AG04450 (cell line): ENCODE data around the gene GRM4. TPM values are rescaled to one million over a fixed set of nuclear protein-coding genes. Genes with fewer than 3 reads are reported as not detected.

Experiments
- CTCF ChIA-PET: fragments of 300-600, 350-600 bp; formaldehyde crosslinking; extraction: SDS; loops from one replicate; lab custom pipeline; 2022; ENCODE audit warnings: antibody characterized with exemption, inconsistent platforms; lab: Charles Lee
- POLR2A ChIA-PET: fragments of 350-600 bp; formaldehyde crosslinking; extraction: SDS; loops from one replicate; lab custom pipeline; 2021; ENCODE audit warnings: antibody characterized with exemption, inconsistent platforms; lab: Yijun Ruan, JAX
- DNase-seq: peaks from one replicate; pipeline ENCODE4 v3.0.0-alpha.2; 2011; ENCODE audit warnings: low read depth, low spot score
- H3K27ac ChIP-seq: one replicate; pipeline ENCODE4 v1.5.1; 2012; ENCODE audit warnings: low read depth, low read length, control low read depth
- H3K27me3 ChIP-seq: one replicate; pipeline ENCODE4 v1.6.0; 2012; ENCODE audit warnings: low read length; ENCODE audit not compliant: control insufficient read depth, insufficient read depth
- H3K4me3 ChIP-seq: 2 replicates; pipeline ENCODE4 v1.5.1; 2011; ENCODE audit warnings: mild to moderate bottlenecking, low read depth, low read length, control low read depth
- H3K9me3 ChIP-seq: 2 replicates; pipeline ENCODE4 v1.5.1; 2012; ENCODE audit warnings: low read length; ENCODE audit not compliant: control insufficient read depth, insufficient read depth
- polyA plus RNA-seq: library from polyadenylated mRNA; depleted of rRNA; stranded (reverse); fragments of >200 nt; gene quantifications from 2 replicates; pipeline ENCODE4 v1.2.3, GENCODE V29; 2011
- TF ChIP-seq, protein P1 (sequence below): IDR thresholded peaks from 2 replicates; pipeline ENCODE4 v1.5.1; 2011; ENCODE audit warnings: low read depth, low read length, control low read depth, inconsistent platforms

GRM4 gene
- polyA plus RNA-seq, 1 experiment: not detected

DNA sequence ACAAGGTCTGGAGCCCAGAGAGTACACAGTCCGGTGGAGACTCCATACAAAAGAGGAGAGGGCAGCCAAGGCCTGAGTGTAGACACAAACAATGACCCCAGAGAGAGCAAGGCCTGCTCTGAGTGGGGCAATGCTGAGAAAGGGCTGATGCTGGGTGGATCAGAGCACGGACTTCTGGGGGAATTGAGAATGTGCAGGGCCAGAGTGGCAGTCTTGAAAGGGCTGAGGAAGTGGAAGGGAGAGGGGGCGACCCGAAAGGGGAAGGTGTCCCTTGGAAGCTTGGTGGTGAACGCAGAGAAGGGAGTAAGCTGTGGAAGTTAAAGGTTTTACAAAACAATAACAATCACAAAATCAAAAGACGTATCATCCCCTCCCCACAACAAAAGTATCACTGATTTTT lies 12.0 kb upstream of the GRM4 start:
- CTCF ChIA-PET: interaction anchor here (1.0 to 2.2 kb wide), 4 partner anchors 103 to 414 kb away, joined by 3 to 8 read pairs (median 4); no protein-coding TSS in a partner anchor

DNA sequence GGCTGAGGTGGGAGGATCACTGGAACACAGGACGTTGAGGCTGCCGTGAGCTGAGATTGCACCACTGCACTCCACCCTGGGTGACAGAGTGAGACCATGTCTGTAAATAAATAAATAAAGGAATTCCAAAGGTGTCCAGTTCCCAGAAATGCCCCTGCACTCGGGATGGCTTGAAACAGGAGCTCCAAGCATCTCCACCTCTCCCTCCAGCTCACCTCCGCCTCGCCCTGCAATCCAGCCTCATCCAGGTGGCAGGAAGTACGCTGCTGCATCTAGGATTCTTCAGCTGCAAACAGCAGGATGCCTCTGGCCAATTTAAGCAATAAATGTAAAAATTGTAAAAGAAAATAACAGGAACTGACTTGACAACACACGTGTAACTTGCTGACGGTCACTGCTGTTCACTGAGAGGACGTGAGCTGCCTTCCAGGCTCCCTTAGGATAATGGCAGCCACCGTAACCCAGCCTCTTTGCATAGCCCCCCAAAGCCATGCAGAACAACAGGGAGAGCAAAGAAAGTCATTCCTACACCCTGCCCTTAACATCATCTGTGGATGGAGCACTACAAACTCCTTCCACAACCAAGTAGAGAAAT lies 11.4 kb upstream of the GRM4 start:
- H3K9me3 ChIP-seq: peaks cover 24% of the 10 kb centered on the region
- peaks cover 30% of the 10 kb centered on the region for H3K27me3 ChIP-seq
- no peak overlapping the region for H3K27ac ChIP-seq
- ChIA-PET POLR2A (no interaction called here), CTCF (interaction anchor here (1.0 to 5.8 kb wide), 3 partner anchors 102 to 446 kb away, joined by 3 to 51 read pairs (median 8); partner anchors contain the start of gene UQCC2)
- DNase-seq: no peak
- TF ChIP-seq, protein P1, sequence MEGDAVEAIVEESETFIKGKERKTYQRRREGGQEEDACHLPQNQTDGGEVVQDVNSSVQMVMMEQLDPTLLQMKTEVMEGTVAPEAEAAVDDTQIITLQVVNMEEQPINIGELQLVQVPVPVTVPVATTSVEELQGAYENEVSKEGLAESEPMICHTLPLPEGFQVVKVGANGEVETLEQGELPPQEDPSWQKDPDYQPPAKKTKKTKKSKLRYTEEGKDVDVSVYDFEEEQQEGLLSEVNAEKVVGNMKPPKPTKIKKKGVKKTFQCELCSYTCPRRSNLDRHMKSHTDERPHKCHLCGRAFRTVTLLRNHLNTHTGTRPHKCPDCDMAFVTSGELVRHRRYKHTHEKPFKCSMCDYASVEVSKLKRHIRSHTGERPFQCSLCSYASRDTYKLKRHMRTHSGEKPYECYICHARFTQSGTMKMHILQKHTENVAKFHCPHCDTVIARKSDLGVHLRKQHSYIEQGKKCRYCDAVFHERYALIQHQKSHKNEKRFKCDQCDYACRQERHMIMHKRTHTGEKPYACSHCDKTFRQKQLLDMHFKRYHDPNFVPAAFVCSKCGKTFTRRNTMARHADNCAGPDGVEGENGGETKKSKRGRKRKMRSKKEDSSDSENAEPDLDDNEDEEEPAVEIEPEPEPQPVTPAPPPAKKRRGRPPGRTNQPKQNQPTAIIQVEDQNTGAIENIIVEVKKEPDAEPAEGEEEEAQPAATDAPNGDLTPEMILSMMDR: no peak
- no peak overlapping the region for H3K4me3 ChIP-seq

More for the DNA sequence above, 12.0 kb upstream of the GRM4 start:
- POLR2A ChIA-PET: no interaction called here
- no peak overlapping the region for H3K4me3 ChIP-seq
- peaks cover 24% of the 10 kb centered on the region for H3K9me3 ChIP-seq
- H3K27me3 ChIP-seq: peaks cover 28% of the 10 kb centered on the region
- TF ChIP-seq, protein P1: no peak
- DNase-seq: no peak
- no peak overlapping the region for H3K27ac ChIP-seq

DNA sequence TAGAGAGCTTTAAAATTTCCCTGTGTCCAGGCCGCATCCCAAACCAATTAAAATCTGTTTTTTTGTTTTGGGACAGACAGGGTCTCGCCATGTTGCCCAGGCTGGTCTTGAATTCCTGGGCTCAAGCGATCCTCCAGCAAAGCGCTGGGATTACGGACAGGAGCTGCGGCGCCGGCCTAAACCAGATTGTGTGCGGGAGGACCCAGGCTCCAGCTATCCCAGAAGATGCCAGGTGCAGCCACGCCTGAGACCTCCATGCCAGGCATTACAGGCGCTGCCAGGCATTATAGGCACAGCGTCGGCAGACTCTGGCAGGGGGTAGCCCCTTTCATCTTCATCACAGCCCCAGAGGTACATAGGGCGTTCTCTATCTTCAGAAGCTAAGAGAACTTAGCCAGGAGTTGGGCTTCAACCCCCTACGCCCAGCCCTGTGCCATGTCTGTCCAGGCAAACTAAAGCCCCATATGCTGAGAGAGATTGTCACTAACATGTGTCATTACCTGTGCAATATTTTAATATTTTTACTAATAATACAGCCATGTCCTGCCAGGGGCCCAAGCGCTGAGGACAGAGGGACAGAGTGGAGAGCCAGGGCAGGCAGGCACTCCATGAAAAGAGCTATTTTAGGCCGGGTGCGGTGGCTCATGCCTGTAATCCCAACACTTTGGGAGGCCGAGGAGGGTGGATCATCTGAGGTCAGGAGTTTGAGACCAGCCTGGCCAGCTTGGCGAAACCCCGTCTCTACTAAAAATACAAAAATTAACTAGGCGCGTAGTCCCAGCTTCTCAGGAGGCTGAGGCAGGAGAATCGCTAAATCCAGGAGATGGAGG lies 9.8 kb upstream of the GRM4 start:
- CTCF ChIA-PET: interaction anchor here (0.6 to 5.8 kb wide), 16 partner anchors 8 to 1029 kb away, joined by 3 to 51 read pairs (median 8); partner anchors contain the start of genes BAK1 and UQCC2
- TF ChIP-seq, protein P1: no peak
- no peak for DNase-seq
- POLR2A ChIA-PET: no interaction called here
- Histone ChIP-seq H3K4me3 (no peak overlapping the region), H3K27ac (no peak overlapping the region), H3K27me3 (peaks cover 42% of the 10 kb centered on the region), H3K9me3 (peaks cover 16% of the 10 kb centered on the region)

DNA sequence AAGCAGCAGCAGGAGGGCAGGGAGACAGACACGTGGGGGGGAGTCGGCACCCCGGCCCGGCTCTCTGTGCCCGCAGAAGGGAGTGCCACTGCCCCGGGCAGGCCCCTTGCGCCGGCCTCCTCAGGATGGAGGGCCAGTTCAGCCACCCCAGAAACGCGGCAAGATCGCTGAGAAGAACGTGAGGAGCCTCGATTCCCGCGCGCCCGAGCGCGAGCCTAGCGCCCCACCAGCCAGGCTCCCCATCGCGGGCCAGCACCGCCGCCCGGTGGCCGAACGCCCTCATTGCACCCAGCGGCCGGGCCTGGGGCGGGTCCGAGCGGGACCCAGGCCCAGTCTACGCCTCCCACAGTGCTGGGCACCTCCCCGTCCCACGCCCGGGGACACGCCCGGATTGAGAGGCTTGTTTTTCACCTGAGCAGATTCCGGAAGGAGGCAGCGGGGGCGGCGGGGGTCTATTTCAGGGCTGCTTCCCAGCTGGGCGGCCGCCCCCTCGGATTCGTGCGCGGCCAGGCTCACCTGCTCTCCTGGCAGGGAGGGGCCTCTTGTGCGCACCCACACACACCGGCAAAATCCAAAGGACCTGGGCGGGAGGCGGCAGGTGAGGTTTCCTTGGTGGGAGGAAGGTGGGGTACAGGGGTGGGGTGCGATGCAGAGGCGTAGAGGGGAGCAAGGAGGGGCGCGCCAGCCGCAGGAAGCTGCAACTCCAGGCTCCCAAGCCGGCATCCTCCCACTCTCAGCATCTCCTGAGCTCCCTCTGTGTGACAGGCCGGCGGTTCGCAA lies 9.0 kb upstream of the GRM4 start:
- Histone ChIP-seq H3K27me3 (peaks cover 49% of the 10 kb centered on the region), H3K27ac (no peak overlapping the region), H3K4me3 (peak overlapping the region; percentile 42), H3K9me3 (peaks cover 11% of the 10 kb centered on the region; the same call in 1 of the 2 replicates)
- POLR2A ChIA-PET: interaction anchor here (0.6 to 1.0 kb wide), 2 partner anchors 341 to 443 kb away, joined by 4 to 5 read pairs; partner anchors contain the start of gene UQCC2
- TF ChIP-seq, protein P1: peak; percentile 89
- CTCF ChIA-PET: interaction anchor here (0.6 to 5.8 kb wide), 20 partner anchors 8 to 1030 kb away, joined by 3 to 51 read pairs (median 6); partner anchors contain the start of genes BAK1 and UQCC2
- DNase-seq: no peak
